Left lung (tissue), 10 donors: ENCODE results near the gene GSK3B. TPM values are rescaled to one million over a fixed set of nuclear protein-coding genes. Genes with fewer than 3 reads are reported as not detected.

Experiments used
- ATAC-seq: fragments of 200-7000 bp; cut with Tn5 transposase; one replicate; pipeline ENCODE4 v1.9.1; 2020; ENCODE audit warnings: moderate library complexity
- DNase-seq, 4 donors: peaks; one replicate each; pipeline ENCODE4 v3.0.0-alpha.2; 2013 to 2020
- H3K27ac ChIP-seq, 2 donors: fragments of 200-600 bp; sonication (generic) in 1 of 2; one replicate each; pipeline versions ENCODE4 v1.5.0 to v1.8.0; 2020 to 2021
- H3K27me3 ChIP-seq, 2 donors: fragments of 200-600 bp; sonication (generic) in 1 of 2; one replicate each; pipeline versions ENCODE4 v1.5.0 to v1.8.0; 2020 to 2021
- H3K36me3 ChIP-seq, 2 donors: fragments of 200-600 bp; sonication (generic) in 1 of 2; one replicate each; pipeline versions ENCODE4 v1.5.0 to v1.8.0; 2020 to 2021
- H3K4me1 ChIP-seq, 2 donors: fragments of 200-600 bp; one replicate each; pipeline ENCODE4 v1.8.0; 2021
- H3K4me3 ChIP-seq, 2 donors: fragments of 200-600 bp; sonication (generic) in 1 of 2; one replicate each; pipeline versions ENCODE4 v1.5.0 to v1.8.0; 2020 to 2021; ENCODE audit warnings: mild to moderate bottlenecking in 1 of 2
- H3K9me3 ChIP-seq, 2 donors: fragments of 200-600 bp; sonication (generic) in 1 of 2; one replicate each; pipeline versions ENCODE4 v1.5.0 to v1.8.0; 2020 to 2021
- CTCF ChIP-seq, 2 donors: fragments of 200-600 bp; sonication (generic) in 1 of 2; IDR thresholded peaks; one replicate each; pipeline versions ENCODE4 v1.5.0 to v1.8.0; 2021; ENCODE audit warnings: antibody characterized with exemption in 2 of 2
- intact Hi-C, 2 donors: fragments of 100-400 bp; cut with DNase I; formaldehyde crosslinking; loops; one replicate each; pipeline versions ENCODE4 v1.11.2 to v1.14.2; 2022
- polyA plus RNA-seq, 6 donors: library from polyadenylated mRNA; unstranded; fragments of 120-200 nt; gene quantifications; one replicate each; pipeline ENCODE4 v1.2.1, GENCODE V29; 2013; ENCODE audit not compliant: insufficient read length in 6 of 6
- total RNA-seq, 2 donors: library from RNA; stranded (reverse); fragmentation: NEBNext Ultra II Directional; extraction: Animal tissue kit (Norgen Biotek cat#: 25700); gene quantifications; one replicate each; pipeline ENCODE4 v1.2.1, GENCODE V29; 2021
- donor health status: DM: no; HTN: yes; CAD: no.
- donor health status: DM: no; HTN: no; CAD: no.

GSK3B gene
- total and polyA plus RNA-seq, 8 donors = 39.2 to 53.0 (median 42.4) TPM

- Histone ChIP-seq H3K9me3 (no peaks in the 10 kb centered on the region), H3K36me3 (peaks cover 0 to 18% of the 10 kb centered on the region in 2 donors), H3K4me3 (no peak overlapping the region), H3K27me3 (no peaks in the 10 kb centered on the region), H3K27ac (no peak overlapping the region), H3K4me1 (no peaks in the 10 kb centered on the region)
- intact Hi-C loops = no loop called here
- ATAC-seq (no peak), DNase-seq (no peak)
- TF ChIP-seq CTCF (IDR thresholded peaks at IDR 0.05) = no peak
Observed at GRCh38 chr3:119864476-119864875, 229.8 kb downstream of the GSK3B start.

- DNase-seq (no peak), ATAC-seq (no peak)
- no peaks in the 10 kb centered on the region for H3K4me1 ChIP-seq
- H3K36me3 ChIP-seq = peaks cover 0 to 35% of the 10 kb centered on the region in 2 donors
- H3K4me3 ChIP-seq = no peak overlapping the region
- H3K9me3 ChIP-seq = peaks cover 0 to 5% of the 10 kb centered on the region in 2 donors
- intact Hi-C loops = no loop called here
- no peak overlapping the region for H3K27ac ChIP-seq
- no peaks in the 10 kb centered on the region for H3K27me3 ChIP-seq
- TF ChIP-seq CTCF (IDR thresholded peaks at IDR 0.05) = no peak
Observed at GRCh38 chr3:119862616-119863015, 231.6 kb downstream of the GSK3B start.

- Histone ChIP-seq H3K9me3 (peaks cover 0 to 9% of the 10 kb centered on the region in 2 donors), H3K27ac (no peak overlapping the region), H3K27me3 (no peaks in the 10 kb centered on the region), H3K36me3 (peaks cover 0 to 44% of the 10 kb centered on the region in 2 donors), H3K4me3 (no peak overlapping the region), H3K4me1 (no peaks in the 10 kb centered on the region)
- DNase-seq = peak in 1 of 4 donors; percentile 3
- ATAC-seq = no peak
- intact Hi-C loops = no loop called here
- no peak for TF ChIP-seq CTCF (IDR thresholded peaks at IDR 0.05)
Observed at GRCh38 chr3:119861681-119862080, 232.6 kb downstream of the GSK3B start.

GRCh38 chr3:119859728-119860127 is 234.5 kb downstream of the GSK3B start:
- DNase-seq (no peak), ATAC-seq (no peak)
- Histone ChIP-seq H3K4me1 (no peaks in the 10 kb centered on the region), H3K36me3 (peaks cover 0 to 51% of the 10 kb centered on the region in 2 donors), H3K27me3 (no peaks in the 10 kb centered on the region), H3K9me3 (peaks cover 0 to 9% of the 10 kb centered on the region in 2 donors), H3K27ac (no peak overlapping the region), H3K4me3 (no peak overlapping the region)
- TF ChIP-seq CTCF (IDR thresholded peaks at IDR 0.05) = no peak
- intact Hi-C loops = no loop called here

GRCh38 chr3:119858957-119859356 is 235.3 kb downstream of the GSK3B start:
- intact Hi-C loops = no loop called here
- Histone ChIP-seq H3K9me3 (peaks cover 0 to 9% of the 10 kb centered on the region in 2 donors), H3K27ac (no peak overlapping the region), H3K4me3 (no peak overlapping the region), H3K27me3 (no peaks in the 10 kb centered on the region), H3K4me1 (no peaks in the 10 kb centered on the region), H3K36me3 (peaks cover 0 to 51% of the 10 kb centered on the region in 2 donors)
- no peak for DNase-seq
- TF ChIP-seq CTCF (IDR thresholded peaks at IDR 0.05) = no peak
- no peak for ATAC-seq
